ENCODE results near the gene PPM1N.

The PPM1N gene

DNA sequence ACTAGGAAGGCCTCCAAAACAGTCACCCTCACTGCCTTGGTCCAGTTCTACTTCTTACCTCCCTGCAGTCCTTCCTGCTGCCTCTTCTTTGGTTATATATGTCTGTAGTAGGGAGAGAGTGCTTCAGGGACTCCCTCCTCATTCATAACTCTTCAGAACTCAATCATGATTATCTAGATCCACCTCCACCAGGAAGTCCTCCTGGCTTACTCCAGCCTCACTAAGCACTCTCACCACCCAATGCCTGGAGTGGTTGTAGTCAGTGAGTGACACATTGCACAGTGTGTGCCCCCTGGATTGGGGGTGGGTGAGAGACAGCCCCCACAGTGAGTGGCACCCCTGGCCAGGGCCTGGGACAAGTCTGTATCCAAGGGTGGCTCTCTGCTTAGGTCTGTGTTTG is 40.5 kb upstream of the PPM1N start:
- TF ChIP-seq CTCF (IDR thresholded peaks at IDR 0.05), result no peak

- no peak for TF ChIP-seq CTCF (IDR thresholded peaks at IDR 0.05)
Observed at GRCh38 chr19:45460807-45461347, 37.4 kb upstream of the PPM1N start.

DNA sequence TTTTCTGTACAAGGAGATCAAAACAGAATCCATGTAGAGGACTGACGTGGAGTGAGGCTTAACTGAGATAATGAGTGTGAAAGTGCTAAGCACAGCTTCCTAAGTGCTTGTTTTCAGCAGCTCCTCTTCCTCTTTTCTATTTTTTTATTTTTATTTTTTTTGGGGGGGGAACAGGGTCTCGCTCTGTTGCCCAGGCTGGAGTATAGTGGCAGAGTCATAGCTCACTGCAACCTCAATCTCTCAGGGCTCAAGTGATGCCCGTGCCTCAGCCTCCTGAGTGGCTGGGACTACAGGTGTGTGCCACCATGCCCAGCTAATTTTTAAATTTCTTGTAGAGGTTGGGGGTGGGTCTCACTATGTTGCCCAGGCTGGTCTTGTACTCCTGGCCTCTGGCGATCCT is 36.1 kb upstream of the PPM1N start:
- no peak for TF ChIP-seq CTCF (IDR thresholded peaks at IDR 0.05)

DNA sequence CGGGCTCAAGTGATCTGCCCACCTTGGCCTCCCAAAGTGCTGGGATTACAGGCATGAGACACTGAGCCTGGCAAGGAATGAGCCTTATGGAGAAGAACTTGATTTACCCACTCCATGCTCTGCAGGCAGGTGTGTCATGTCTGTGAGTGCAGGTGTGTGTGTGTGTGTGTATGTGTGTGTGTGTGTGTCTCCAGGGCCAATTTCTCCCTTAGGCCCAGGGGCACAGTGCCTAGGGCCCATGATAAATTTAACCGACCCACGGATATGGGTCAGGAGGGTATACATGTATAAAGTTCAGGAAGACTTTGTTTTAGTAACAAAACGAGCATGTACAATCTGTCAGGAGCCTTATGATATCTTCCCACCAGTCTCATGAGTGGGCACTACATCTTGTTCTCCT is 35.0 kb upstream of the PPM1N start:
- TF ChIP-seq CTCF (IDR thresholded peaks at IDR 0.05), result no peak

- TF ChIP-seq CTCF (IDR thresholded peaks at IDR 0.05), result no peak
Observed at GRCh38 chr19:45464274-45464673, 34.0 kb upstream of the PPM1N start.

GRCh38 chr19:45464852-45465441 is 33.3 kb upstream of the PPM1N start:
- TF ChIP-seq CTCF (IDR thresholded peaks at IDR 0.05), result no peak

DNA sequence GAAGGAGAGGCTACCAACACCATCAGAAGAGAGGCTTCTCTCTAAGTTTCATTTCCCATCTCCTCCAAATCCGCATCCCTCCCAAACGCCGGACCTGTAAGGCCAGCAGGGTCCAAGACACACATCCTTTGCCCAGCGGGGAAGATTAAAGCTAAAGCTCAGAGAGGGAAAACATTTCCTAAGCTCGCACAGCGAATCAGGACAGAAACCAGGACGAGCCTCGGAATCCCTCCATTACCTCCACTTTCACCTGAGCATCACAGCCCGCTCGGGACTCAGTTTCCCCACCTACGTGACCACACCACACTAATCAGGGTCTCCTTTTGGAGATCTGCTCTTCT is 31.2 kb upstream of the PPM1N start:
- no peak for TF ChIP-seq CTCF (IDR thresholded peaks at IDR 0.05)

Data from LNCAP (cell line).